Measurements from ENCODE around the gene ZNF407. TPM values are rescaled to one million over a fixed set of nuclear protein-coding genes. Genes with fewer than 3 reads are reported as not detected.

ZNF407 gene
- total RNA-seq, 1 experiment from 2014 or later = 7.6 TPM

DNA sequence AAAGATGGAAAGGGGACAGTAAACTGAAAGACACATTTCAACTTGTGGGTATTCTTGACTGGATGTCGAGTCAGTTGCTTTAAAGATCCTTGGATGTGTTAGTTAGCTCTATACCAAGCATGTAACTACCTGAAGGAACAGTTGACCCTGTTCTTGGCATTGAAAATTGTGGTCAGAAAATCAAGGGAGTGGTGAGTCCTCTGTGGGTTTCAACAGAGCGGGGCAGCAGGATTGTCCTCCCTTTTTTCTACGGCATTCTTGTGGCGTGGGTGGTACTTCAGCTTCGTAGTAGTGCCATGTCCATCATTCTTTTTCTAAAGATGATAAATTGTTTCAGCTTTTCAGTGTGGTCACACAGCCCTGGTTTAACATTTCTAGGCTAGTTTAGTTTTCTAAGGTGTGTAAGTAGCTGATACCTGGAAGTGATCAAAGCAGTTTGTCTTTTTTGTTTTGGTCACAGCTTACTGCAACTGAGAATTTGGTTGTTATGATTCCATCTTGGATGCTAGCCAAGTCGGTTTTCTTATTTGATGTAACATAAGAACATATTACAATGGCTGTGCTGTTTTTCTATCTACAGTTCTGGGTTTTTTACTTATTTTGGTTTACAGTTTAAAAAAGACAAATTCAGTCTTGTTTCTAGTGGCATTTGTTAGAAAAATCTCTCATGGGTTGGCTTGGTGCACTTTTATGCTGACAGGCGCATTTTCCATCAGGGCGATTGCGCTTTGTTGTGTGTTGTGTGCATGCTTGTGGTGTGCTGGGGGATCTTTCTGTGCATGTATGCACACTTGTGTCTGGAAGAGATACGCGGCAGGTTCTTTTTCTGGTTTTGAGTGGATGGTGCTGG lies 84.7 kb downstream of the ZNF407 start:
- Histone ChIP-seq H3K4me1 (ENCODE audit: control insufficient read depth in 1 of 2, insufficient read depth in 2 of 2, low read length in 2 of 2) (no peaks in the 10 kb centered on the region), H3K4me2 (ENCODE audit: low read length) (no peak overlapping the region), H3K9me2 (ENCODE audit: insufficient read depth) (no peaks in the 10 kb centered on the region), H3K9ac (ENCODE audit: low read length) (no peak overlapping the region), H3K36me3 (ENCODE audit: control insufficient read depth in 1 of 2, insufficient read depth in 2 of 2, low read length in 2 of 2) (no peaks in the 10 kb centered on the region), H3K27me3 (ENCODE audit: insufficient read depth, low read length) (no peaks in the 10 kb centered on the region), H4K20me1 (ENCODE audit: insufficient read depth) (no peaks in the 10 kb centered on the region), H3K4me3 (replicated peaks in 1 of 2; ENCODE audit: low read depth in 1 of 2, low read length in 2 of 2) (no peak overlapping the region), H2AFZ (ENCODE audit: low read depth, low read length, poor library complexity, severe bottlenecking) (no peak overlapping the region), H3K27ac (ENCODE audit: low read depth, low read length) (no peak overlapping the region), H3K9me3 (ENCODE audit: control insufficient read depth in 1 of 2, insufficient read depth in 1 of 2, low read depth in 1 of 2, low read length in 2 of 2) (0 out of 4 replicates have a peak, but pooled peaks cover 0 to under 1% of the 10 kb centered on the region in 2 experiments), H3K79me2 (ENCODE audit: insufficient read depth, low read length) (no peaks in the 10 kb centered on the region)
- RAD21 ChIA-PET (ENCODE audit: low non-redundant PET in 1 of 2, low total read pairs in 2 of 2, uncharacterized antibody in 2 of 2, unreplicated experiment in 2 of 2) = no interaction called here
- DNase-seq (ENCODE audit: low read depth, low spot score) (no peak), ATAC-seq (no peak)
- BruUV-seq (replicated peaks) = no TSS peak
- intact Hi-C loops (cut with micrococcal nuclease) = no loop called here
- CTCF ChIA-PET = no interaction called here
- no peak for TF ChIP-seq SP1 (IDR thresholded peaks at IDR 0.05; ENCODE audit: low read depth)
- TF ChIP-seq TCF7L2 (IDR thresholded peaks at IDR 0.05; ENCODE audit: borderline replicate concordance, extremely low read depth, insufficient read depth, insufficient read length) = no peak
- TF ChIP-seq, protein P1, sequence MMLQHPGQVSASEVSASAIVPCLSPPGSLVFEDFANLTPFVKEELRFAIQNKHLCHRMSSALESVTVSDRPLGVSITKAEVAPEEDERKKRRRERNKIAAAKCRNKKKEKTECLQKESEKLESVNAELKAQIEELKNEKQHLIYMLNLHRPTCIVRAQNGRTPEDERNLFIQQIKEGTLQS (IDR thresholded peaks at IDR 0.05) = no peak
- no peak for TF ChIP-seq EGR1 (IDR thresholded peaks at IDR 0.05; ENCODE audit: low read depth)
- TF ChIP-seq CBX3 (IDR thresholded peaks at IDR 0.05; ENCODE audit: low read depth) = no peak
- TF ChIP-seq SIN3A (IDR thresholded peaks at IDR 0.05; ENCODE audit: low read depth) = no peak
- POLR2A ChIA-PET = no interaction called here

DNA sequence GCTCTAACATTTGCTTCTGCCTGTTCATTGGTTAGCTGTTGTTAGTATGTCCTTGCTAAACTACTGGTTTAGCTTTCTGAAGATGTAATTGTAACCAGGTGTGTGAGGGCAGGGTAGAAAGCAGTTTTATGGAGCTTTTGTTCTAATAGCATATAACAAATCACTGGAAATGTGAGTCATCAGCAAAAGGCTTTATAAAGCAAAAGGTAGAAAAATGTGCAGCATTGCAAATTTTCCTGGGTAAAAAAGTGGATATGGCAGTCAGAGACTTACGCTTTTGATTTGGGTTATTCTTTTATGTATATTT lies 85.3 kb downstream of the ZNF407 start:
- Histone ChIP-seq H3K9ac (ENCODE audit: low read length) (no peak overlapping the region), H3K4me2 (ENCODE audit: low read length) (no peak overlapping the region), H3K27ac (ENCODE audit: low read depth, low read length) (no peak overlapping the region), H3K27me3 (ENCODE audit: insufficient read depth, low read length) (no peaks in the 10 kb centered on the region), H3K9me3 (ENCODE audit: control insufficient read depth in 1 of 2, insufficient read depth in 1 of 2, low read depth in 1 of 2, low read length in 2 of 2) (no peaks in the 10 kb centered on the region), H2AFZ (ENCODE audit: low read depth, low read length, poor library complexity, severe bottlenecking) (no peak overlapping the region), H3K4me3 (replicated peaks in 1 of 2; ENCODE audit: low read depth in 1 of 2, low read length in 2 of 2) (no peak overlapping the region), H4K20me1 (ENCODE audit: insufficient read depth) (no peaks in the 10 kb centered on the region), H3K36me3 (ENCODE audit: control insufficient read depth in 1 of 2, insufficient read depth in 2 of 2, low read length in 2 of 2) (no peaks in the 10 kb centered on the region), H3K79me2 (ENCODE audit: insufficient read depth, low read length) (no peaks in the 10 kb centered on the region; the same call in 1 of the 2 replicates), H3K9me2 (ENCODE audit: insufficient read depth) (no peaks in the 10 kb centered on the region), H3K4me1 (ENCODE audit: control insufficient read depth in 1 of 2, insufficient read depth in 2 of 2, low read length in 2 of 2) (no peaks in the 10 kb centered on the region)
- TF ChIP-seq, protein P2, sequence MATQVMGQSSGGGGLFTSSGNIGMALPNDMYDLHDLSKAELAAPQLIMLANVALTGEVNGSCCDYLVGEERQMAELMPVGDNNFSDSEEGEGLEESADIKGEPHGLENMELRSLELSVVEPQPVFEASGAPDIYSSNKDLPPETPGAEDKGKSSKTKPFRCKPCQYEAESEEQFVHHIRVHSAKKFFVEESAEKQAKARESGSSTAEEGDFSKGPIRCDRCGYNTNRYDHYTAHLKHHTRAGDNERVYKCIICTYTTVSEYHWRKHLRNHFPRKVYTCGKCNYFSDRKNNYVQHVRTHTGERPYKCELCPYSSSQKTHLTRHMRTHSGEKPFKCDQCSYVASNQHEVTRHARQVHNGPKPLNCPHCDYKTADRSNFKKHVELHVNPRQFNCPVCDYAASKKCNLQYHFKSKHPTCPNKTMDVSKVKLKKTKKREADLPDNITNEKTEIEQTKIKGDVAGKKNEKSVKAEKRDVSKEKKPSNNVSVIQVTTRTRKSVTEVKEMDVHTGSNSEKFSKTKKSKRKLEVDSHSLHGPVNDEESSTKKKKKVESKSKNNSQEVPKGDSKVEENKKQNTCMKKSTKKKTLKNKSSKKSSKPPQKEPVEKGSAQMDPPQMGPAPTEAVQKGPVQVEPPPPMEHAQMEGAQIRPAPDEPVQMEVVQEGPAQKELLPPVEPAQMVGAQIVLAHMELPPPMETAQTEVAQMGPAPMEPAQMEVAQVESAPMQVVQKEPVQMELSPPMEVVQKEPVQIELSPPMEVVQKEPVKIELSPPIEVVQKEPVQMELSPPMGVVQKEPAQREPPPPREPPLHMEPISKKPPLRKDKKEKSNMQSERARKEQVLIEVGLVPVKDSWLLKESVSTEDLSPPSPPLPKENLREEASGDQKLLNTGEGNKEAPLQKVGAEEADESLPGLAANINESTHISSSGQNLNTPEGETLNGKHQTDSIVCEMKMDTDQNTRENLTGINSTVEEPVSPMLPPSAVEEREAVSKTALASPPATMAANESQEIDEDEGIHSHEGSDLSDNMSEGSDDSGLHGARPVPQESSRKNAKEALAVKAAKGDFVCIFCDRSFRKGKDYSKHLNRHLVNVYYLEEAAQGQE (IDR thresholded peaks at IDR 0.05; ENCODE audit: low read depth) = no peak
- TF ChIP-seq EGR1 (IDR thresholded peaks at IDR 0.05; ENCODE audit: low read depth) (no peak), SRF (IDR thresholded peaks at IDR 0.05; ENCODE audit: low read depth) (no peak), POLR2AphosphoS5 (IDR thresholded peaks at IDR 0.05; ENCODE audit: low read depth, low read length) (no peak), CEBPB (IDR thresholded peaks at IDR 0.05; ENCODE audit: low read depth) (no peak), POLR2A (IDR thresholded peaks at IDR 0.05; ENCODE audit: borderline replicate concordance, extremely low read depth, insufficient read depth, insufficient read length) (no peak), SP1 (IDR thresholded peaks at IDR 0.05; ENCODE audit: low read depth) (no peak), SIN3A (IDR thresholded peaks at IDR 0.05; ENCODE audit: low read depth) (no peak), EZH2 (IDR thresholded peaks at IDR 0.05) (no peak), JUND (IDR thresholded peaks at IDR 0.05) (no peak), FOSL1 (IDR thresholded peaks at IDR 0.05; ENCODE audit: low read depth) (no peak)
- TF ChIP-seq, protein P3, sequence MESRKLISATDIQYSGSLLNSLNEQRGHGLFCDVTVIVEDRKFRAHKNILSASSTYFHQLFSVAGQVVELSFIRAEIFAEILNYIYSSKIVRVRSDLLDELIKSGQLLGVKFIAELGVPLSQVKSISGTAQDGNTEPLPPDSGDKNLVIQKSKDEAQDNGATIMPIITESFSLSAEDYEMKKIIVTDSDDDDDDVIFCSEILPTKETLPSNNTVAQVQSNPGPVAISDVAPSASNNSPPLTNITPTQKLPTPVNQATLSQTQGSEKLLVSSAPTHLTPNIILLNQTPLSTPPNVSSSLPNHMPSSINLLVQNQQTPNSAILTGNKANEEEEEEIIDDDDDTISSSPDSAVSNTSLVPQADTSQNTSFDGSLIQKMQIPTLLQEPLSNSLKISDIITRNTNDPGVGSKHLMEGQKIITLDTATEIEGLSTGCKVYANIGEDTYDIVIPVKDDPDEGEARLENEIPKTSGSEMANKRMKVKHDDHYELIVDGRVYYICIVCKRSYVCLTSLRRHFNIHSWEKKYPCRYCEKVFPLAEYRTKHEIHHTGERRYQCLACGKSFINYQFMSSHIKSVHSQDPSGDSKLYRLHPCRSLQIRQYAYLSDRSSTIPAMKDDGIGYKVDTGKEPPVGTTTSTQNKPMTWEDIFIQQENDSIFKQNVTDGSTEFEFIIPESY (IDR thresholded peaks at IDR 0.05; ENCODE audit: extremely low read depth, insufficient replicate concordance, low read length) = no peak
- TF ChIP-seq, protein P4, sequence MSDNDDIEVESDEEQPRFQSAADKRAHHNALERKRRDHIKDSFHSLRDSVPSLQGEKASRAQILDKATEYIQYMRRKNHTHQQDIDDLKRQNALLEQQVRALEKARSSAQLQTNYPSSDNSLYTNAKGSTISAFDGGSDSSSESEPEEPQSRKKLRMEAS (IDR thresholded peaks at IDR 0.05) = no peak
- CTCF ChIA-PET = no interaction called here
- POLR2A ChIA-PET = no interaction called here
- ATAC-seq (no peak), DNase-seq (ENCODE audit: low read depth, low spot score) (no peak)
- intact Hi-C loops (cut with micrococcal nuclease) = no loop called here
- BruUV-seq (replicated peaks) = no TSS peak
- RAD21 ChIA-PET (ENCODE audit: low non-redundant PET in 1 of 2, low total read pairs in 2 of 2, uncharacterized antibody in 2 of 2, unreplicated experiment in 2 of 2) = no interaction called here
